COLO668 (cell line): ENCODE data around the gene ITGAE.
A peak's percentile ranks its signal among the peaks of the same experiment; 100 is the strongest.

ENCODE experiments used
- DNase-seq: peaks from one replicate; lab custom pipeline; 2025; ENCODE audit not compliant: unreplicated experiment; lab: John Stamatoyannopoulos, UW

Gene ITGAE

DNA sequence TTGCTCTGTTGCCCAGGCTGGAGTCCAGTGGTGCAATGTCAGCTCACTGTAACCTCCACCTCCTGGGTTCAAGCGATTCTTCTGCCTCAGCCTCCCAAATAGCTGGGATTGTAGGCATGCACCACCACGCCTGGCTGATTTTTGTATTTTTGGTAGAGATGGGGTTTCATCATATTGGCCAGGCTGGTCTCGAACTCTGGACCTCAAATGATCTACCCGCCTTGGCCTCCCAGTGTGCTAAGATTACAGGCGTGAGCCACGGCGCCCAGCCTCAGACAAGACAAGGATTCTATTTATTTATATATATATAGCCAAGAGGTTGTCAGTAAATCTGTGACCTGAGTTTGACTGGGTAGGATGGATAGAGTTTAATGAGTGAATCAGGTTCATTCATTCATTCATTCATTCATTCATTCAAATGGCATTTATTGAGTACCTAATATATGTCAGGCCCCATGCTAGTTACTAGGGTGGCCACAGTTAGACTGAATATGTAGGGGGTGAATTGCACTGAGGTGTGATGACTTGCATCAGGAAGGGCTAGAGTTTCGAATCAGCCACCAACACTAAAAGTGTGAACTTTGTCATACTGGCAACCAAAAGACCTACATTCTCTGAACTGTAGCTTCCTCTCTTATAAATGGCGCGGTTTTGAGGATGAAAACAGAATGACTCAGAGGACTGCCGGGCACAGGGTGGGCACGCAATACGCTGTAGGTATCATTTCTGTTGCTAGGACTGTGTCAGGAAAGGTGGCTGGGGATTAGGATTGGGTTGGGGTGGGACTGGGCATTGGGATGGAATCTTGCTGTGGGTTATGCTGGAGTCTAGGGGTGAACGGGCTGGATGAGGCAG, 37.8 kb downstream of the ITGAE start:
- DNase-seq = no peak

GRCh38 chr17:3761918-3762380, 39.0 kb downstream of the ITGAE start:
- DNase-seq = no peak

DNA sequence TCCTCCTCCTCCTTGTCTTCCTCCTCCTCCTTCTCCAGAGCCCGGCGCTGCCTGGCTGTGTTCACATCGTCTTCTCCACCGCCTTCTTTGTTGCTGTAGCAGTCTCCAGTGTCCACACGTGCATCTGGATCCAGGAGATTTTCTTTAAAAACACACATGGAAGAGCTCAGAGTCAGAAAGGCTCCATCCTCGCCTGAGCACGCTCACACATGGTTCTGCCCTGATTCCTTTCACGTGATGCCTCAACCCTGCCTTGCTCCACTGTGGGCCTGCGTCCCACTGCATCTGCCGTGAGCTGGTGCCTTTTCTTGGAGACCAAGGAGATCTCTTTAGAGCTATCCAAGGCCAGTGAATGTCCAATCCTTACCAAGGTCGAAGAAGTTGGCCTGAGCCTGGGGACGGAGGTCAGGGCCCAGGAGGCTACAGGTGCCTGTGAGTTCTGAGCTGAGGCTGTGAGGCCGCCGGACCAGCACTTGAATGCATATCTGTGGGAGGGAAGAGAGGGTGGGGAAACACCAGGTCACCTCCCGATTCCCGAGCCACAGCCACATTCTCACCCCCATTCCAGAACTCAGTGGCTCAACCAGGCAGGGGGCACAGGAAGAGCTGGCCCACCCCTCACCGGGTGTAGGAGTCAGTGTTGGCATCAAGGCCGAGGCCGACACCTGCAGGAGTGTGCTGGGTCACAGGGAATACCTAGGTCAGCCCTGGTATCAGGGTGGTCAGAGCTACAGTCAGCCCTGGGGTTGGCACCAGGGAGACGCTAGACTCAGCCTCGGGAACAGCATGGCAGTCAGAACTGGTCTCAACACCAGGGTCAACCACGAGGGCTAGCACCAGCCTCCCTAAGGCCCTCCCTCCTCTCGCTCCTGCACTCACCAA, 39.7 kb downstream of the ITGAE start:
- no peak for DNase-seq

DNA sequence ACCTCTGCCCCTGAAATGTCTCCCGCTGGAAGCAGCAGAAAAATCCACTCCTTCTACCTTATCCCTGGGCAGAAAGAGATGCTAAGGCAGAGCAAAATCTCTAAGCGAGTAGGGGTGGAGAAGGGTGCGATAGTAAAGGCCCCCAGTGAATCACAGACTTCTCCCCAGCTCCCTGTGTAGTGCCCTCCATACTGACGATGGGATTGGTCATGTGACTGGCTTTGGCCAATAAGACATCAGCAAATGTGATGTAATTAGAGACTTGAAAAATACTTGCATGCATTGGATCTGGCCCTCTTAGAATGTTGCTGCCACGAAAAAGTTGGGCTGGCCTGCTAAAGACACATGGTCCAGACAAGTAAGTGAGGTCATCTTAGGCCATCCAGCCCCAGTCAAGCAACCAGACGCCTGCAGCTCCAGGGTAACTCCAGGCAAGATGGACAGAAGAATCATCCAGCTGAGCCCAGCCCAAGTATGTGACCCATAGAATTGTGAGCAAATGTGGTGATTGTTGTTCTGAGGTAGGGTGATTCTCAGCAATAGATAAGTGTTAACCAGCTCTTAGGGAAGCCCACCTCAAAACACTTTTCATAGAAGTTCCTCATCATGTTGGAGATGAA, 41.3 kb downstream of the ITGAE start:
- no peak for DNase-seq

- peak; percentile 12 for DNase-seq
Measured at GRCh38 chr17:3755335-3756030, 45.5 kb downstream of the ITGAE start.

- peak; percentile 97 for DNase-seq
Measured at GRCh38 chr17:3754458-3755334, 46.3 kb downstream of the ITGAE start.

GRCh38 chr17:3754066-3754457, 46.9 kb downstream of the ITGAE start:
- DNase-seq = no peak

DNA sequence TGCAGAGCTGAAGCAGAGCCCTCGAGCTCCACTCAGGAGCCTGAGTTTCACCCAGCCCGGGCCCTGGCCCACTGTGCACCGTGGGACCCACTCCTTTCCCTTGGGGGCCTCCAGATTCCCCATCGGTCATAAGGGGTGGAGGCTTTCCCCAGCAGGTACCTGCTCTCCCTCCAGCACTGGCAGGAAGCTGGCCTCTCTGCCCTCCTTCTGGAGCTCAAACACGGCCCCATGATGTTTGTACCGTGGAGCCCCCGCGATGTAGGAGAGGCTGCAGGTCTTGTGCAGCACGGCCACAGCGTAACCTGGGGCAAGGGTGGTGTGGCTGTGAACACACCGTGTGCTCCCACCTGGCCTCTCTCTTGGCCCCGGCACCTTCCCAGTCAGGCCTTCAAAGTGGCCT, 47.4 kb downstream of the ITGAE start:
- no peak for DNase-seq

DNA sequence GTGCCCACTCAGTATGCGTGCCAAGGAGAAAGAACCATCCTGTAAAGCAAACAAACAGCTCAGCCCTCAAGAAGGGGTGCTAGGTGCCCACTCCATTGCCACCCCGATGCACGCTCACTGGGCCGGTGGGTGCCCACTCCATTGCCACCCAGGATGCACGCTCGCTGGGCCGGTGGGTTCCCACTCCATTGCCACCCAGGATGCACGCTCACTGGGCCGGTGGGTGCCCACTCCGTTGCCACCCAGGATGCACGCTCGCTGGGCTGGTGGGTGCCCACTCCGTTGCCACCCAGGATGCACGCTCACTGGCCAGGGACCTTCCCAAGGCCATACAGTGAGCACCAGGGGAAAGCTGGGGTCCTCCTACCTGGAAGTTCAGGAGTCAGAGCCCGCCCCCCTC, 49.2 kb downstream of the ITGAE start:
- no peak for DNase-seq

DNA sequence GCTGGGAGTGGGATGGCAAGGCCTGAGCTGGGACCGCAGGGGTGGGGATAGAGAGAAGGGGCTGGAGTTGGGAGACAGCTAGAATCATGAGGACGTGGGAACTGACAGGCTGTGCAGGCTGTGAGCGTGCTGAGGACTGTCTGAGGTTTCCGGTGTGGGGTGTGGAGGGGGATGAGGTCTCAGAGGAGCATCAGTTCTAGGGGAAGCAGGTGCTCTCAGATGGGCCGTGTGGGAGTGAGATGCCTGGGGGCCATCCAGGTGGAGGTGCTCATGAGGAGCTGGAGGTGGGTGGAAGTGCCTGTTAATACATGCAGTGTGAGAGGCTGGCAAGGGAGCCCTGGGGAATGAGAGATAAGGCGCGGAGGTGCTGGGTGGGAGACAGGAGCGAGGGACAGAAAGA, 50.1 kb downstream of the ITGAE start:
- DNase-seq = no peak

GRCh38 chr17:3750296-3750695, 50.7 kb downstream of the ITGAE start:
- DNase-seq = no peak

- no peak for DNase-seq
Measured at GRCh38 chr17:3748576-3748975, 52.4 kb downstream of the ITGAE start.

DNA sequence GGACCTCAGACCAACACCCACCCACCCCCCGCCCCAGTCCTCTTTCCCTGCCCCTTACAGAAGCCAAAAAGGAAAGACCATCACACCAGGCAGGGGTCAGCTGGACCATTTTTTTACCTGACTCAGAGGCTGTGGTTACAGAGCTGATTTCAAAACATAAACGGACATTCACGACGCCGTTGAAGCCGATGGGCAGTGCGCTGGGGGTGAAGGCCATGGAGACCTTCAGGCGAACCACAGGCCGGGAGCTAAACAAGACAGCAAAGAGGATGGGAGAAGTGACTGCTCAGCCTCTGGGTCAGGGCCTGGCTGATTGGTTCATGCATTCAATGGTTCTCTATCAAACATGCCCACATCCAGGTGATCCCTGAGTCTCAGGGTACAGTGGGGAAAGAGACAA, 53.2 kb downstream of the ITGAE start:
- DNase-seq = no peak

DNA sequence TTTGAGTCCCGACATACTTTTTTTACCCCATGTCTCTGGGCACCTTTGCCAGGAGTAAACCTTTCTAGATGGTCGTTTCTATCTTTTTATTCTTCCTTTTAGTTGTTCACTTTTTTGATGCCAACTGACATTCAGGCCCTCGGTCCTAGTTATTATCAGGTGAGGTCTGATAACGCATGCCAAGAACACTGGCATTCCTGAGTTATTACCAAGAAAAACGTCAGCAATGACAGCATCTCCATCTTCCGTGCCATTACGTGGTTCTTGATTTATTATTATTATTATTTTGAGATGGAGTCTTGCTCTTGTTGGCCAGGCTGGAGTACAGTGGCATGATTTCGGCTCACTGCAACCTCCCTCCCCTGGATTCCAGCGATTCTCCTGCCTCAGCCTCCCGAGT, 55.9 kb downstream of the ITGAE start:
- DNase-seq = no peak

GRCh38 chr17:3744014-3744413, 57.0 kb downstream of the ITGAE start:
- no peak for DNase-seq

GRCh38 chr17:3740611-3741073, 60.3 kb downstream of the ITGAE start:
- DNase-seq = no peak

DNA sequence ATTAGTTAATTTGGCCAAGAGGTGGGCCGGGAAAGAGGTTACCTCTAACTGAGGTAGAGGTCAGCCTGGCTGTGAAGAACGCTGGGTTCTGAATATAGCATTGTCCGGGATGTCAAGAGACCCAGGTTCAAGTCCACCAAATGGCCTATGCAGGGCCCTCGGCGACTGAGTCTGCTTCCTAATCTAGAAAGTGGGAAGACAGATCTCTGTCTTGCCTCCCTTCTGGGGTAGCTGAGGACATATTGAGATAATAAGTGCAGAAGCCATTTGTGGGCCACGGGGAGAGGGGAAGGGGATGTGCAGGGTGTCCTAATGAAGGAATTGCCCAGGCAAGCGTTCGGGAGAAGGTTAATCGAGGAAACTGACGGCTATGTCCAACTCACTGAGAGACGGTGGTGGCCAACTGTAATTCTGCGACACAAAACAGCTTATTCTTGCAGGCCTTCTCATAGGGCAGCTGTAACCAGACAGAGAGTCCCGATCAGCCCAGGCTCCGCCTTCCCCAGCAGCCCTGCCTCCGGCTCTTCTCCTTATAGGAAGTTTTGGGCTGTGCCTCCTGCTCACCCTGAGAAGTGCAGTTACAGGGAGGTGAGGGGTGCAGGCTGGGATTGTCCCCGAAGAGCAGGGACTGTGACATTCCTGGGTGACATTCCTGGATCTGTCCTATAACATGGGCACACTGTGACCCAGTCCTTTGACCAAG, 61.4 kb downstream of the ITGAE start:
- DNase-seq = no peak

- DNase-seq = peak; percentile 27
Measured at GRCh38 chr17:3738562-3739295, 62.3 kb downstream of the ITGAE start.

- DNase-seq = no peak
Measured at GRCh38 chr17:3735515-3735914, 65.5 kb downstream of the ITGAE start.
